GM18909 (cell line): ENCODE results near the gene VWA3A.
"Not testable (repeated sequence)": the region's sequence is repeated elsewhere in the genome, so short reads cannot be mapped to it uniquely, and the experiment has no call there.

Experiments
- ATAC-seq: cut with Tn5 transposase; IDR thresholded peaks from one replicate; pipeline ENCODE4 v1.9.1; 2021; ENCODE audit warnings: mild to moderate bottlenecking; ENCODE audit not compliant: unreplicated experiment, poor library complexity

Gene VWA3A

GRCh38 chr16:22194707-22195444 is 102.5 kb downstream of the VWA3A start:
- no peak for ATAC-seq

DNA sequence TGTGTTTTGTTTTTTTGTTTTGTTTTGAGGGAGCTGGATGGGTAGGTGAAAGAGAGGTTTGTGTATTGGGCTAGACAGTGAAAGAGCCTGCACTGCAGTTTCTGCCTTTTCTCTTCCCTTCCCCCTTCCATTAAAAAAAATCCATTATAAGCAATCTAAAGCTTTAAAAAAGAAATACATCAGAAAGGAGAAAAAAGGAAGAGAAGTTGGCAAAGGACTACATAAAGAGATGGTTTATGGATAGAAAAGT is 103.0 kb downstream of the VWA3A start:
- no peak for ATAC-seq

DNA sequence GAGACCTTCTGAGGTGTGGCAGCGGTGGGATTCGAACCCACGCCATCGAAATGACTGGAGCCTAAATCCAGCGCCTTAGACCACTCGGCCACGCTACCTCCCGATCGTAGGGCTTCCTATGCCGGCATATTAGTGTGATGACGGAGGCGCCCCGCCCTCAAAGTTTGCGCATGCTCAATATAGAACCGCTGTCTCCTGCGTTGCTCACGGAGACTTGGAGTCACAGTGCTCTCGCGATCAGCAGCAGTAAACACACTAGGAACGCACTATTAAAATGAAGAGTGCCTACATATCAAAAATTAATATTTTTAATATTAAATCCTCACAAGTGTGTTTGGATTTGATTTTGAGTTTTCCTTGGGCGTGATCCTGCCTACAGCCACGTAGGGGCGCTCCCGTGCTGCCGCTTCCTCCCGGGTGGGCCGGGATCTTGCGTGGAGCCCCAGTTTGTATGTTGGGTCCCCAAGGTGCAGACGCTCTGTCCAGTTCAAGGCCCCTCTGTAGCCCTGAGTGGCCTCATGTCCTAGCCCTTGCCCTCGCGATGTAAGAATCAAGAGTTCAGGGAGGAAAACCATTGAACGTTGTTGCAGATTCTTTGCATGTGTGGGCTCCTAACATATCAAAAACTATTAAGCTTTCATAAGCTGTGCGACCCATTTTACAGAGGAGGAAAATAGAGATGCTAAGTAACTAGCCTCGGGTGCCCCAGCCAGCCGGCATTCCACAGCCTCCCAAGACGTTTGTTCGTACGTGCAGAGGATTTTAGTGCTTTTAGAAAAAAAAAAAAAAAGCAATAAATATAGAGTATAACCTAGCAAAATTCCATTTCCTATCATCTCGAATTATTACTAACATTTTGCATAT is 103.6 kb downstream of the VWA3A start:
- ATAC-seq, result peak; percentile 35

DNA sequence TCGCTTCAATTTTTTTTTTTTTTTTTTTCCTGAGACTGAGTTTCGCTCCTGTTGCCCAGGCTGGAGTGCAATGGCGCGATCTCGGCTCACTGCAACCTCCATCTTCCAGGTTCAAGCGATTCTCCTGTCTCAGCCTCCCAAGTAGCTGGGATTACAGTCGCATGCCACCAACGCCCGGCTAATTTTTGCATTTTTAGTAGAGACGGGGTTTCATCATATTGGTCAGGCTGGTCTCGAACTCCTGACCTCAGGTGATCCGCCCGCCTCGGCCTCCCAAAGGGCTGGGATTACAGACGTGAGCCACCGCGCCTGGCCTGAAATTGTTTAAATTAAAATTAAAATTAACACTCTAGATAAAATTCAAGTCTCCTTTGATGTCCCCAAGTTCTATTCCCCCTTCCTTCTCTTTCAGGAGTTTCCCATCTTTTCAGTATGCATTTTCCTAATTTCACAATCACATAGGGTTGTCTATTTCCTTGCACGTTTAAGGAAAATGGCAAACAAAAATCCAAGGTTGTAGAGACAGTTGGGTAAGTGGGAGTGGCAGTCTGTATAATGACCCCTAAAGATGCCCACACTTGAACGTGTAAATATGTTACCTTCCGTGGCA is 104.3 kb downstream of the VWA3A start:
- not testable (repeated sequence) for ATAC-seq

GRCh38 chr16:22198547-22199293 is 106.4 kb downstream of the VWA3A start:
- ATAC-seq, result no peak

DNA sequence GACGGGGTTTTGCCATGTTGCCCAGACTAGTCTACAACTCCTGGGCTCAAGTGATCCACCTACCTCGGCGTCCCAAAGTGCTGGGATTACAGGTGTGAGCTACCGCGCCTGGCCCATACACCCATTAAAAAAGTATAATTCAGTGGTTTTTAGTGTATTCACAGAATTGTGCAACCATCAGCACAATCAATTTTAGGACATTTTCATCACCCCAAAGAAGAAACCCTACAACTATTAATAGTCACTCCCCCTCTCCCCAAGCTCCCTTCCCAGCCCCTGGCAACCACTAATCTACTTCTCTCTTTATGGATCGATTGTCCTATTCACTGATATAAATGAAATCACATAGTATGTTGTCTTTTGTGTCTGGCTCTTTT is 109.9 kb downstream of the VWA3A start:
- ATAC-seq, result no peak

DNA sequence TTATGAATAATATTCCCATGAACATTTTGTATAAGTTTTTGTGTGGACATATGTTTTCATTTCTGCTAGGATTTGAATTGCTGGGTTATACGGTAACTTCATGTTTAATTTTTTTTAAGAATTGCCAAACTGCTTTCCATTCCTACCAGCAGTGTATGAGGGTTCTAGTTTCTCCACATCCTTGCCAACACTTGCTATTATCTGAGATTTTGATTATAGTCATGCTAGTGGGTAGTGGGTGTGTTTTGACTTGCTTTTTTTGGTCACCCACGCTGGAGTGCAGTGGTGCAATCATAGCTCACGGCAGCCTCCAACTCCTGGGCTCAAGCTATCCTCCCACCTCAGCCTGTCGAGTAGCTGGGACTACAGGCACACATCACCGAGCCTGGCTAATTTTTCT is 110.8 kb downstream of the VWA3A start:
- no peak for ATAC-seq

DNA sequence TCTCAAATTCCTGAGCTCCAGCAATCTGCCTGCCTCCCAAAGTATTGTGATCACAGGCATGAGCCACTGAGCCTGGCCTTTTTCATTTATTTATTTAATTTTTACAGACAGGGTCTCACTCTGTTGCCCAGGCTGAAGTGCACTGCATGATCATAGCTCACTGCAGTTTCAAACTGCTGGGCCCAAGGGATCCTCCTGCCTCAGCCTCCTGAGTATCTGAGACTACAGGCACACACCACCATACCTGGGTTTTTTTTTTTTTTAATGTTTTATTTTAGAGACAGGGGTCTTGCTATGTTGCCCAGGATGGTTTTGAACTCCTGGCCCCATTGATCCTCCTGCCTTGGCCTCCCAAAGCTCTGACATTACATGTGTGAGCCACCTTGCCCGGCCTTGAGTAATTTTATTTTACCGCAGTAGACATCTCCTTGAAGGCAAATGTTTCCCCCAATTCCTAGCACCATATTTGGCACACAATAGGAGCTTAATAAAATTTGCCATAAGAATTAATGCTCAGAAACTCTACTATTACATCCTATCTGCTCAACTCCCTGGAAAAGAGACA is 111.8 kb downstream of the VWA3A start:
- no peak for ATAC-seq

- no peak for ATAC-seq
Measured at GRCh38 chr16:22205577-22206012, 113.3 kb downstream of the VWA3A start.

DNA sequence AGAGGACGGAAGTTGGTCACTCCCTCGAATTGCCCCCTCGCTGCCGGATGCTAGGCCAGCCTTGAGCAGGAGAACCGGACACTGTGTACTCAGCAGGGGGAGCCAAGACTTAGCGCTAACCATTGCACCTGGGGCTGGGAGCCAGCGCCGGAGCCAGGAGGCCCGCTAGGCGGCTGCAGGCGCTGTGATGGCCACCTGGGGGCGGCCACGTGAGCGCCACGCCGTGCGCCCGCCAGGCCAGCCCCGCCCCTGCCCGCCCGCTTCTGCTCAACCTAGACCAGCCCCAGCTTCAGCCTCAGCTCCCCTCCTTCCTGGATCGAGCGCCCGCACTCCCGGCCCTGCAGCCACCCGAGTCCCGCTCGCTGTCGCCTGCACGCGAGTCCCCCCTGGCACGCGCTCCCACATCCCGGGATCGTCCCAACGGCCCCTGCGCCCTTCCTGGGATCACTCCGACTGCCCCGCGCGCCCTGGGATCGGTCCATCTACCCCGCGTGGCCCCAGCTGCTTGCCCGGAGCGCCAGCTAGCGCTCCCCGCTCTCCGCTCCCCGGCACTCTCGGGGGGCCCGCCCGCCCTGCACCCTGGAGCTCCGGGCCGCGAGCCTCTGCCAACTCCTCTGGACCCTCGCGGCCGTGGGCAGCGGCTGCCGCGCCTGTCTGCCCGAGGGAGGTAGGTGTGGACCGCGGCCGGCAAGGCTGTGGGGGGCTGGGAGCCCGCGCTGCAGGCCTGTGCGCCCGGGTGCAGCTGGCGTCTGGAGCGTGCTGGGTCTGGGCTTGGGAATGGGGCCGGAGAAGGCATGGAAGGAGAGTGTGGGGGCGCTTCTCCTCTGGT is 113.9 kb downstream of the VWA3A start, which contains the start of gene EEF2K:
TSS of gene EEF2K (plus strand) at position 266 of the 829 bp plus-strand sequence. CDS start 19,452 bp downstream, outside the sequence.
- ATAC-seq, result peak; percentile 85
